H9 (cell line): Measurements from ENCODE around the gene USH2A. TPM values are rescaled to one million over a fixed set of nuclear protein-coding genes. Genes with fewer than 3 reads are reported as not detected.

ENCODE experiments used
- DNase-seq: peaks from one replicate; pipeline ENCODE4 v3.0.0-alpha.2; 2017
- H2AFZ ChIP-seq: one replicate; pipeline ENCODE4 v1.6.1; 2013; ENCODE audit warnings: mild to moderate bottlenecking, low read length, control low read depth, moderate library complexity
- H2AK5ac ChIP-seq: 2 replicates; pipeline ENCODE4 v1.6.1; 2013; ENCODE audit warnings: low read length, control low read depth, mixed read lengths; ENCODE audit not compliant: insufficient read length
- H2BK120ac ChIP-seq: one replicate; pipeline ENCODE4 v1.6.1; 2013; ENCODE audit warnings: low read depth, mild to moderate bottlenecking, low read length, control low read depth, inconsistent platforms; ENCODE audit not compliant: poor library complexity, severe bottlenecking
- H2BK12ac ChIP-seq: 2 replicates; pipeline ENCODE4 v1.6.1; 2013; ENCODE audit warnings: low read length, control low read depth, mixed read lengths, low read depth; ENCODE audit not compliant: insufficient read length
- H2BK15ac ChIP-seq: 2 replicates; pipeline ENCODE4 v1.6.1; 2013; ENCODE audit warnings: low read depth, low read length, control low read depth
- H2BK20ac ChIP-seq: one replicate; pipeline ENCODE4 v1.6.1; 2013; ENCODE audit warnings: low read depth, mild to moderate bottlenecking, low read length, control low read depth, inconsistent platforms; ENCODE audit not compliant: poor library complexity, severe bottlenecking
- H2BK5ac ChIP-seq: 2 replicates; pipeline ENCODE4 v1.6.1; 2013; ENCODE audit warnings: low read length, control low read depth, mixed read lengths; ENCODE audit not compliant: insufficient read length
- H3K14ac ChIP-seq: 2 replicates; pipeline ENCODE4 v1.6.1; 2013; ENCODE audit warnings: low read length, control low read depth; ENCODE audit not compliant: insufficient read depth
- H3K18ac ChIP-seq: 2 replicates; pipeline ENCODE4 v1.6.1; 2013; ENCODE audit warnings: low read depth, mild to moderate bottlenecking, mixed read lengths, low read length, control low read depth; ENCODE audit not compliant: insufficient read length
- H3K23ac ChIP-seq: 2 replicates; pipeline ENCODE4 v1.6.1; 2013; ENCODE audit warnings: low read length, control low read depth, mixed read lengths, low read depth; ENCODE audit not compliant: insufficient read length
- H3K23me2 ChIP-seq: 2 replicates; pipeline ENCODE4 v1.6.1; 2013; ENCODE audit warnings: low read depth, mild to moderate bottlenecking, mixed read lengths, low read length, control low read depth; ENCODE audit not compliant: insufficient read length, poor library complexity, severe bottlenecking
- H3K27ac ChIP-seq: 2 replicates; pipeline ENCODE4 v1.5.1; 2013; ENCODE audit warnings: low read length, control low read depth, mixed read lengths, low read depth; ENCODE audit not compliant: insufficient read length
- H3K27me3 ChIP-seq: 2 replicates; pipeline ENCODE4 v1.6.1; 2013; ENCODE audit warnings: low read length, control low read depth, inconsistent platforms; ENCODE audit not compliant: insufficient read depth
- H3K4ac ChIP-seq: 2 replicates; pipeline ENCODE4 v1.6.1; 2013; ENCODE audit warnings: low read depth, mild to moderate bottlenecking, control low read depth, inconsistent platforms, low read length, moderate library complexity
- H3K4me1 ChIP-seq: 2 replicates; pipeline ENCODE4 v1.6.1; 2013; ENCODE audit warnings: low read length, control low read depth, inconsistent platforms; ENCODE audit not compliant: insufficient read depth
- H3K4me2 ChIP-seq: 2 replicates; pipeline ENCODE4 v1.6.1; 2013; ENCODE audit warnings: low read length, control low read depth, mixed read lengths; ENCODE audit not compliant: insufficient read length, insufficient read depth
- H3K56ac ChIP-seq: 2 replicates; pipeline ENCODE4 v1.6.1; 2013; ENCODE audit warnings: low read depth, mild to moderate bottlenecking, mixed read lengths, low read length, control low read depth; ENCODE audit not compliant: insufficient read length
- H3K79me1 ChIP-seq: 2 replicates; pipeline ENCODE4 v1.6.1; 2013; ENCODE audit warnings: low read depth, mild to moderate bottlenecking, moderate library complexity, low read length, control low read depth, inconsistent platforms; ENCODE audit not compliant: insufficient read depth, poor library complexity, severe bottlenecking
- H3K79me2 ChIP-seq: 2 replicates; pipeline ENCODE4 v1.6.1; 2013; ENCODE audit warnings: low read length, control low read depth, inconsistent platforms; ENCODE audit not compliant: insufficient read depth
- H3K9ac ChIP-seq: 2 replicates; pipeline ENCODE4 v1.6.1; 2013; ENCODE audit warnings: low read length, control low read depth, mixed read lengths; ENCODE audit not compliant: insufficient read length; ENCODE audit errors: extremely low read depth
- H3K9me3 ChIP-seq: one replicate; pipeline ENCODE4 v1.6.1; 2013; ENCODE audit warnings: low read depth, low read length, inconsistent platforms; ENCODE audit not compliant: control insufficient read depth
- H3T11ph ChIP-seq: one replicate; pipeline ENCODE4 v1.6.1; 2013; ENCODE audit warnings: mild to moderate bottlenecking, low read length, control low read depth, inconsistent platforms
- H4K20me1 ChIP-seq: one replicate; pipeline ENCODE4 v1.6.1; 2013; ENCODE audit not compliant: control insufficient read depth, insufficient read length, insufficient read depth
- H4K5ac ChIP-seq: 2 replicates; pipeline ENCODE4 v1.6.1; 2013; ENCODE audit warnings: low read depth, mild to moderate bottlenecking, mixed read lengths, low read length, control low read depth; ENCODE audit not compliant: insufficient read length
- H4K8ac ChIP-seq: replicated peaks from 2 replicates; pipeline ENCODE4 v1.6.1; 2013; ENCODE audit warnings: low read length, control low read depth, mixed read lengths, low read depth; ENCODE audit not compliant: insufficient read length
- H4K91ac ChIP-seq: 2 replicates; pipeline ENCODE4 v1.6.1; 2013; ENCODE audit warnings: low read depth, mild to moderate bottlenecking, moderate library complexity, mixed read lengths, low read length, control low read depth; ENCODE audit not compliant: insufficient read length
- H3K27ac Mint-ChIP-seq, 3 experiments: 2 replicates in 2 of 3; 3 replicates in 1 of 3; pipeline ENCODE4 v1.8.0; 2020 to 2021; ENCODE audit warnings: mixed read lengths in 3 of 3, mild to moderate bottlenecking in 1 of 3, moderate library complexity in 1 of 3
- H3K27me3 Mint-ChIP-seq: 2 replicates; pipeline ENCODE4 v1.8.0; 2021; ENCODE audit warnings: low read depth, mild to moderate bottlenecking, moderate library complexity, mixed read lengths
- H3K36me3 Mint-ChIP-seq, 3 experiments: 2 replicates in 2 of 3; 3 replicates in 1 of 3; pipeline ENCODE4 v1.8.0; 2020 to 2021; ENCODE audit warnings: low read depth in 3 of 3, mixed read lengths in 3 of 3; ENCODE audit not compliant: insufficient read depth in 1 of 3
- H3K4me1 Mint-ChIP-seq, 2 experiments: 2 replicates each; pipeline ENCODE4 v1.8.0; 2020; ENCODE audit warnings: mixed read lengths in 2 of 2
- H3K4me3 Mint-ChIP-seq, 2 experiments: 2 replicates in 1 of 2; 3 replicates in 1 of 2; pipeline ENCODE4 v1.8.0; 2020 to 2021; ENCODE audit warnings: mild to moderate bottlenecking in 2 of 2, mixed read lengths in 2 of 2, moderate library complexity in 1 of 2
- H3K9me3 Mint-ChIP-seq, 2 experiments: 2 replicates in 1 of 2; 3 replicates in 1 of 2; pipeline ENCODE4 v1.8.0; 2020; ENCODE audit warnings: mild to moderate bottlenecking in 2 of 2, mixed read lengths in 2 of 2, moderate library complexity in 1 of 2
- WGBS: extraction: QIAGEN DNeasy Blood & Tissue Kit; methylation state at CpG from one replicate; pipeline ENCODE4 v1.1.7; 2013; ENCODE audit warnings: missing lambda C conversion rate, low lambda C conversion rate, mixed read lengths; ENCODE audit not compliant: insufficient read length; ENCODE audit errors: extremely low coverage; 5-methylcytosine and 5-hydroxymethylcytosine counted together
- total RNA-seq: library from RNA; stranded (reverse); gene quantifications from 2 replicates; pipeline ENCODE4 v1.2.1, GENCODE V29; 2021
- TF ChIP-seq, protein P1 (sequence below): fragments of 200-600 bp; sonication (generic); conservative IDR thresholded peaks from 3 replicates; pipeline ENCODE4 v1.8.0; 2021; ENCODE audit warnings: antibody characterized with exemption, mild to moderate bottlenecking

USH2A gene
- total RNA-seq, 1 experiment from 2014 or later, result 0.11 TPM

- DNase-seq, result no peak
Measured at GRCh38 chr1:215748431-215748830, 674.8 kb downstream of the USH2A start.

More at GRCh38 chr1:215748431-215748830, 674.8 kb downstream of the USH2A start:
- TF ChIP-seq, protein P1, sequence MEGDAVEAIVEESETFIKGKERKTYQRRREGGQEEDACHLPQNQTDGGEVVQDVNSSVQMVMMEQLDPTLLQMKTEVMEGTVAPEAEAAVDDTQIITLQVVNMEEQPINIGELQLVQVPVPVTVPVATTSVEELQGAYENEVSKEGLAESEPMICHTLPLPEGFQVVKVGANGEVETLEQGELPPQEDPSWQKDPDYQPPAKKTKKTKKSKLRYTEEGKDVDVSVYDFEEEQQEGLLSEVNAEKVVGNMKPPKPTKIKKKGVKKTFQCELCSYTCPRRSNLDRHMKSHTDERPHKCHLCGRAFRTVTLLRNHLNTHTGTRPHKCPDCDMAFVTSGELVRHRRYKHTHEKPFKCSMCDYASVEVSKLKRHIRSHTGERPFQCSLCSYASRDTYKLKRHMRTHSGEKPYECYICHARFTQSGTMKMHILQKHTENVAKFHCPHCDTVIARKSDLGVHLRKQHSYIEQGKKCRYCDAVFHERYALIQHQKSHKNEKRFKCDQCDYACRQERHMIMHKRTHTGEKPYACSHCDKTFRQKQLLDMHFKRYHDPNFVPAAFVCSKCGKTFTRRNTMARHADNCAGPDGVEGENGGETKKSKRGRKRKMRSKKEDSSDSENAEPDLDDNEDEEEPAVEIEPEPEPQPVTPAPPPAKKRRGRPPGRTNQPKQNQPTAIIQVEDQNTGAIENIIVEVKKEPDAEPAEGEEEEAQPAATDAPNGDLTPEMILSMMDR, result no peak
- no peak overlapping the region for H2AK5ac ChIP-seq
- no peaks in the 10 kb centered on the region for H3K4me1 ChIP-seq
- Mint-ChIP-seq H3K9me3 (no peaks in the 10 kb centered on the region), H3K27ac (no peak overlapping the region), H3K27me3 (no peaks in the 10 kb centered on the region), H3K36me3 (no peaks in the 10 kb centered on the region), H3K4me3 (no peak overlapping the region), H3K4me1 (no peaks in the 10 kb centered on the region)
- H2BK120ac ChIP-seq, result no peak overlapping the region
- H4K8ac ChIP-seq, result no peak overlapping the region
- H3K23ac ChIP-seq, result no peak overlapping the region
- H3K4ac ChIP-seq, result no peak overlapping the region
- no peaks in the 10 kb centered on the region for H3K23me2 ChIP-seq
- H2BK20ac ChIP-seq, result no peak overlapping the region
- no peak overlapping the region for H3K56ac ChIP-seq
- H3K4me2 ChIP-seq, result no peak overlapping the region
- H4K91ac ChIP-seq, result no peak overlapping the region
- WGBS, result no CpG with 5 or more reads among the region's 1 CpG
- H3K27ac ChIP-seq, result no peak overlapping the region
- no peak overlapping the region for H4K5ac ChIP-seq
- H3K9ac ChIP-seq, result no peak overlapping the region
- no peaks in the 10 kb centered on the region for H3K9me3 ChIP-seq
- no peak overlapping the region for H2BK15ac ChIP-seq
- H2BK5ac ChIP-seq, result no peak overlapping the region
- H3K27me3 ChIP-seq, result no peaks in the 10 kb centered on the region
- H3K14ac ChIP-seq, result no peak overlapping the region
- no peak overlapping the region for H3K18ac ChIP-seq
- H3K79me2 ChIP-seq, result no peaks in the 10 kb centered on the region
- no peak overlapping the region for H3T11ph ChIP-seq
- no peak overlapping the region for H2BK12ac ChIP-seq
- H2AFZ ChIP-seq, result no peak overlapping the region
- H4K20me1 ChIP-seq, result no peaks in the 10 kb centered on the region
- no peaks in the 10 kb centered on the region for H3K79me1 ChIP-seq
